GM21576 (cell line): Measurements from ENCODE around the gene PRDX3.
"Not testable (repeated sequence)": the region's sequence is repeated elsewhere in the genome, so short reads cannot be mapped to it uniquely, and the experiment has no call there.

Source experiments
- ATAC-seq: cut with Tn5 transposase; IDR thresholded peaks from one replicate; pipeline ENCODE4 v1.9.1; 2021; ENCODE audit warnings: mild to moderate bottlenecking, moderate library complexity; ENCODE audit not compliant: unreplicated experiment

The PRDX3 gene

DNA sequence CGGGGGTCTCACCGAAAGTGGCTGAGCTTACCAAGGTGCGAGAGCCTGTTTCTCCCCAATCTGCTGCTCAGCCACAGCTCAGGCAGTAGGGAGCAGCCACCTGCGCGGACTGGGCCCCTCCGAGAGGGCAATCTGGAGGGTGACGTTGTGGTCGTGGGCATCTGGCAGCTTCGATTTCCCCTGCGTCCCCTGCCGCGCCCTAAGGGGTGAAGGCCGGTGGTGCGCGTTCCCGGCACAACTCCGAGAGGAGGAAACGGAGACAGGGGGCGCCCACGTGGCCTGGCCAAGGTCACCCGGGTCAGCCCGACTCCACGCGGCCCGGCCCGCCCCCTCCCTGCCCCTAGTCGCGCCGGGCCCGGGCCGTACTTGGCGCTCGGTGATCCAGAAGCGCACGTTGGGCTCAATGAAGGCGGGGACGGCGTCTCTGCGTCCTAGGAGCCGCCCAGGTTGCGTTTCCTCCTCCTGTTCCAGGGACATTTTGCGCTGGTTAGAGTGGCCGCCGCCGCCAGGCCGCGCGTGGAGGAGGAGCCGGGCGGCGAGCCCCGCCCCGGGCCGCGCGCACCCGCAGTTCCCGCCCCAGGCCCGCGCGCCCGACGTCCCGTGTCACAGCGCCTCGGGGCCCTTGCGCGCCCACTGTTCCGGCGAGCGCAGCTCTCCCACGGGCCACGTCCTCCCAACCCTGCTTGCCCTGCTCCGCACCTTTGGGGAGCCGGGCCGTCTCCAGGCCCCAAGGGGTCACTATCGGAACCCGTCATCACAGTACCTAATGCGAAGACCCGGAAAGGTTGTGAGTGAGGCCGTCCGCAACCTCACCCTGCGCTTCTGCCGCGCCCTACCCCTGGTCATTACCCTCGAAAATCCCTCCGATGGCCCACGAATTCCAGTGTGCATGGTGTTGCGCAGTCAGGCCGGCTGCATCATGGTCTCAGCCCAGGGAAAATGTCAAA, 13.2 kb downstream of the PRDX3 start, which contains the start of gene SFXN4:
Gene SFXN4, minus strand, starts transcription at position 544 of the 947 bp plus-strand sequence. Its CDS starts 67 bp downstream, at position 477.
- ATAC-seq, result peak; percentile 84

- no peak for ATAC-seq
These were observed 16.0 kb downstream of the PRDX3 start for GRCh38 chr10:119162452-119163092.

DNA sequence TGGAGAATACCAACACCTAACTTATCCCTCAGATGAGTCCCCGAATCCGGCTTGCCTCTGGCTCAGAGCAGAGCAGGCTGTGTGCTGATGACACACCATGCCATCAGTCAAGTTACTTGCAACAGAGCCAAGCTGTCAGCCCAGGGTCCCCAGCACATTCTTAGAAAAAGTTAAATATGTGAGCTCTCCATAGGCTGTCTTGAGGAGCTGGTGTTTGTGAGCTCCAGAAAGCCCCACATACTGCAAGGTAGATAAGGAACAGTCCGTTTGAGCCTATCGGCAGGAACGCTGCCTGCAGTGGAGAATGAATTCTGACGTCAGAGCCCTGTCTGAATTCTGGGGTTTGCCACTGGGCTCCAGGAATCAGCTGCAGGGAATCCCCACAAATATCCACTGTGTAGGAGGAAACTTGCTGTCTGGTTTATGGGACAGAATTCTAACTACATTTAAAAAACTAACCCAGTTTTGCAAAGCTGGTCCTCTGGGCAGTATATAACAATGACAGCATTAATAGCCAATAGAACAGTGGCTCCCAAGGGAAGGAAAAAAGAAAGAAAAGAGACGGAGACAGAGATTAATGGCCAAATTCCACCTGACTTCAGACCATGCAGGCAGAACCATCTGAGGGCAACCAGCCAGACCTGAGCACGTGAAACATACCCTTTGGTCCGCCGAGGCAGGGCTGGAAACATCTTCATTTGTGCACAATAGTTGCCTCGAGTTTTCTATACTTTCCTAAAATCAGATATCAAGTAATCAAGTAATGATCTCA, 16.7 kb downstream of the PRDX3 start:
- ATAC-seq, result no peak

DNA sequence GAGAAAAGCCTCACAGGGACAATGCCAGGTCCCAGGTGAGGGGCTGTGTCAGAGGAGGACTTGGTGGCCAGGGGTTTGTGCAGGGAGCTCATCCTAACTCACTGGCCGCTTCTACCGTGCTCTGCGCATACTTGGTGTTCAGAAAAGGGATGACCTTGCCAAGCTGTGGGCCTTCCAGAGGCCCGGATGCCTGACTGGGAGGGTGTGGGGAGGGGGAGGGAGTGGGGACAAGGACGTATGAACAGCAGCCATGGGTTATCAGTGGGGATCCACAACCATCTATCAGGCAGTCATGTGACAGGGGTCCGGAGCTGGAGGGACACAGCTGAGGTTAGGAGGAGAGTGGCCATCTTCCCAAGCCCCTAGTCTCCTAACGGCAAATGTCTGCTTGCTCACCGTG, 19.3 kb downstream of the PRDX3 start:
- no peak for ATAC-seq

- no peak for ATAC-seq
These were observed 25.0 kb downstream of the PRDX3 start for GRCh38 chr10:119153661-119154060.

GRCh38 chr10:119153041-119153440, 25.6 kb downstream of the PRDX3 start:
- ATAC-seq, result no peak

- ATAC-seq, result not testable (repeated sequence)
These were observed 27.0 kb downstream of the PRDX3 start for GRCh38 chr10:119151601-119152000.

- no peak for ATAC-seq
These were observed 28.9 kb downstream of the PRDX3 start for GRCh38 chr10:119149729-119150128.

DNA sequence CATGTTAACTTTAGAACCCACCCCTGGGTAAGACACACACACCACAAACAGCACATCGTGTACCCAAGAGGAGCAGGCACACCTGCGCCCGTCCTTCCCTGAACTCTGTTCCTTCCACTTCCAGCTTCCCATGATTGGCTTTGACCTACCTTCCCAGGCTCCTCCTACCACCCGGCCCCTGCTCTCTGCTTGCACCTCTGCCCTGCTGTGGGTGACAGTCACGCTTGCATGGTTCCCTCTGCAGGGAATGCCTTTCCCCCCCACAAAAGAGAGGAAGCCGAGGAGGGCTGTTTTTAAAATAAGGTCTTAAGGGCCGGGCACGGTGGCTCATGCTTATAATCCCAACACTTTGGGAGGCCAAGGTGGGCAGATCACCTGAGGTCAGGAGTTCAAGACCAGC, 29.5 kb downstream of the PRDX3 start:
- ATAC-seq, result no peak

DNA sequence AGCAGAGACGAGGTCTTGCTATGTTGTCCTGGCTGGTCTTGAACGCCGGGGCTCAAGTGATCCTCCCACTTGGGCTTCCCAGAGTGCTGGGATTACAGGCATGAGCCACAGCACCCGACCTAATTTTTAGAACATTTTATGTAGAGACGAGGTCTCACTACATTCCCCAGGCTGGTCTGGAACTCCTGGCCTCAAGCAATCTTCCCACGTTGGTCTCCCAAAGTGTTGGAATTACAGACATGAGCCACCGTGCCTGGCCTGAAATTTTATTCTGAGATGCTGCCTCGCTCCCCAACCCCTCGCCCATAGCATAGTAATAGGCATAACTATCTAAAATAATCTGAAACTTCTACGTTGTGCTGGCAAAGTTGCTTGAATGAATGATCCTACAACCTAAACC, 35.0 kb downstream of the PRDX3 start:
- ATAC-seq, result no peak

DNA sequence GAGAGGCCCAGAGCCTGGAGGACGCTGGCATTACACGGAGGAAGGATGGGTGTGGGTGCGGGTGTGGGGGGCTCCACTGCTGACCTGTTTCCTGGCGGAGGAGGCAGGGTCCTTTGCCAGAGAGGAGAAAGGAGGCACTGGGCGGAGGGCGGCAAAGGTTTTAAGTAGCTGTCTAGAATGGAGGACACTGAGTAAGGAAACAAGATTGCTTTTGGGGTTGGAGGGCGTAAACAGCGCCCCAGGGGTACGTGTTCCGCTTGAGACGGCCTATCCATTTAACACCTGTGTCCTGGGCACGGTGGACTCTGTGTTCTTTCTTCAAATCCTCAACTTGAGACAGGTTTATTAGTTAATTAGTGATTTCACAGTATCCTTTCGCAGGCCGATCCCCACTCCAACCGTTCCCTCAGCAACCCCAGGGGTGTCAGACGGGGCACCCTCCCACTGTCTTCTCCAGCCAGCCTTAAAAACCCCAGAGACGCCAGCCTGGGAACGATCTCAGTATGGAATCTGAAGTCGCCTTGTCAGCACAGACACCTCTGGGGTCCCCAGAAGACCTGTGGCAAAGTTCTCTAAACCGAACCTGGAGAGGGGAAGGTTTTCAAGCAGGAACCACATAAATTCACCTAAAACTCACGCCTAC, 37.9 kb downstream of the PRDX3 start:
- no peak for ATAC-seq

GRCh38 chr10:119139464-119140067, 39.0 kb downstream of the PRDX3 start:
- ATAC-seq, result no peak

DNA sequence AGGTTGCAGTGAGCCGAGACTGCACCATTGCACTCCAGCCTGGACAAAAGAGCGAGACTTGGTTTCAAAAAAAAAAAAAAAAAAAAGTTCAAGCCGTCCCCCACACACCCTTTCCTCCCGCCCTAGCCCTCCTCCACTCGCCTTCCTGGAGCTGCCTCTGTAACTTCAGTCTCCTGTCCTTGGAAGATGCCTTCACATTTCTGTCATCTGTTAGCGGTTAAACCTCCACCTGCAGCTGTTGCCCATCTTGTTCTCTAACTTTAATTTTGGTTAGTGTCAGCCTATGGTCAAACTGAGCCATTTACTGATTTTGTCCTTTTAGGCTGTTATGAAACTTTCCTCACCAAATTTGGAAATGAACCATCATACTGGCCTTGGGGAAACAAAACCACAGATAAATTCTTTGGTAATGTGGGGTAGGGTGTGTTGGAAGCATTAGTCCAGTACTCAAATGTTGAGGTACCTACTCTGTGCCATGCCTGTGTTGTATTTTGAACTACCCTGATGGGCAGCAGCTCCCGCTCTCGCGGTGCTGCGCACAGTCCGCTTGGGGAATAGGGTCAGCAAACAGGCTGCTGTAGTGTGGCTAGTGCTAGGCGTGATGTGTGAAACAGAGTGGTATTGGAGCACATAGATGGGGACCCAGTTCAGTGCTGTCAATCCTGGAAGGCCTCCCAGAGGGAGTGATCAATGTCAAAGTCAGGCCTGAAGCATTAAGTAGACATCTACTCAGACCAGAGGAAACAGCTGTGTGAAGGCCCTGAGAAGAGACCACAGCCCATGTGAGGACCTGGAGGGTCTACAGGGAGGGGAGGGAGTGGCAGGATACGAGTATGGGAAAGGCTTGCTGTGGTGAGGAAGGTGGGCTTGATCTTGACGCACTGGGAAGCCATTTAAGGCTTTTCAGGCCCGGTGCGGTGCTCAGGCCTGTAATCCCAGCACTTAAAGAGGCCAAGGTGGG, 40.0 kb downstream of the PRDX3 start:
- ATAC-seq, result no peak

- not testable (repeated sequence) for ATAC-seq
These were observed 40.7 kb downstream of the PRDX3 start for GRCh38 chr10:119137878-119138277.

- ATAC-seq, result no peak
These were observed 42.5 kb downstream of the PRDX3 start for GRCh38 chr10:119136084-119136483.

GRCh38 chr10:119135513-119135881, 43.1 kb downstream of the PRDX3 start:
- no peak for ATAC-seq

DNA sequence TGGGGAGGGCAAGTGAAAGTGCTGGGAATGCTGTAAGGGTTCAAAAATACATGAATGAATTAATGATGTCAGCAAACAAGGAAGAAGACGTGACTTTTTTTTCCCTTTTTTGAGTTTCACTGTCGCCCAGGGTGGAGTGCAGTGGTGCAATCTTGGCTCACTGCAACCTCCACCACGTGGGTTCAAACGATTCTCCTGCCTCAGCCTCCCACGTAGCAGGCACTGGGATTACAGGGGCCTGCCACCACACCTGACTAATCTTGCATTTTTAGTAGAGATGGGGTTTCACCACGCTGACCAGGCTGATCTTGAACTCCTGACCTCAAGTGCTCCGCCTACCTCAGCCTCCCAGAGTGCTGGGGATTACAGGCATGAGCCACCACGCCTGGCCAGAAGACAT, 44.7 kb downstream of the PRDX3 start:
- ATAC-seq, result no peak

- no peak for ATAC-seq
These were observed 45.9 kb downstream of the PRDX3 start for GRCh38 chr10:119132521-119133345.
